Loucy (cell line): Measurements from ENCODE around the gene SLC23A2.

Experiments used
- EZH2phosphoT487 ChIP-seq: fragments of 200-600 bp; IDR thresholded peaks from 2 replicates; pipeline ENCODE4 v1.6.1; 2018; ENCODE audit warnings: antibody characterized with exemption, mild to moderate bottlenecking, moderate library complexity, borderline replicate concordance
- TF ChIP-seq, protein P1 (sequence below): fragments of 200-600 bp; sonication (generic); conservative IDR thresholded peaks from 2 replicates; pipeline ENCODE4 v1.5.1; 2014; ENCODE audit warnings: mild to moderate bottlenecking, antibody characterized with exemption, low read length

DNA sequence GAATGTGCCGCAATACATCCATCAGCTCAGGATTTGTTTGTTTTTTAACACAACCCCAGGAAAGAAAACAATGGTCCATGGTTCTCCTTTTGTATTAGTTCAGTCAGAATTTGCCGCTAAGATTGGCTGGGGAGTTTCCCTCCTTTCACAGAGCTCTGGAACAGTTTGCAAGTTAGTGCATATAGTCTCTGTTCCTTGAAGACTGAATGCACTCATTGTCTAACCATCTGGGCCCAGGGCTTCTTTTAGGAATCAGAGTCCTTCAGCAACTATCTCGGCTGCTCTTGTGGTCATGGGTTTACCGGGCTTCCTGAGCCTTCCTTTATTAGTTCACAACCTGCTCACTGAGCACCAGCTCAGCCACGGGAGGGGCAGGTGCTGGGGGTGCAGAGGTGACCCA is 121.3 kb downstream of the SLC23A2 start:
- TF ChIP-seq, protein P1, sequence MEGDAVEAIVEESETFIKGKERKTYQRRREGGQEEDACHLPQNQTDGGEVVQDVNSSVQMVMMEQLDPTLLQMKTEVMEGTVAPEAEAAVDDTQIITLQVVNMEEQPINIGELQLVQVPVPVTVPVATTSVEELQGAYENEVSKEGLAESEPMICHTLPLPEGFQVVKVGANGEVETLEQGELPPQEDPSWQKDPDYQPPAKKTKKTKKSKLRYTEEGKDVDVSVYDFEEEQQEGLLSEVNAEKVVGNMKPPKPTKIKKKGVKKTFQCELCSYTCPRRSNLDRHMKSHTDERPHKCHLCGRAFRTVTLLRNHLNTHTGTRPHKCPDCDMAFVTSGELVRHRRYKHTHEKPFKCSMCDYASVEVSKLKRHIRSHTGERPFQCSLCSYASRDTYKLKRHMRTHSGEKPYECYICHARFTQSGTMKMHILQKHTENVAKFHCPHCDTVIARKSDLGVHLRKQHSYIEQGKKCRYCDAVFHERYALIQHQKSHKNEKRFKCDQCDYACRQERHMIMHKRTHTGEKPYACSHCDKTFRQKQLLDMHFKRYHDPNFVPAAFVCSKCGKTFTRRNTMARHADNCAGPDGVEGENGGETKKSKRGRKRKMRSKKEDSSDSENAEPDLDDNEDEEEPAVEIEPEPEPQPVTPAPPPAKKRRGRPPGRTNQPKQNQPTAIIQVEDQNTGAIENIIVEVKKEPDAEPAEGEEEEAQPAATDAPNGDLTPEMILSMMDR = no peak
- no peak for TF ChIP-seq EZH2phosphoT487
